Central memory CD8-positive, alpha-beta T cell (primary cell): ENCODE results near the gene EFEMP2.
"Not testable (repeated sequence)": the region's sequence is repeated elsewhere in the genome, so short reads cannot be mapped to it uniquely, and the experiment has no call there.

Source experiments
- ATAC-seq: fragments of 150-1000 bp; cut with Tn5 transposase; replicated peaks from 2 replicates; pipeline ENCODE4 v1.10.0; 2022; ENCODE audit warnings: mild to moderate bottlenecking, moderate FRiP score, moderate number of reproducible peaks; ENCODE audit not compliant: poor library complexity, severe bottlenecking; ENCODE audit errors: extremely low read depth
- DNase-seq, 2 donors: peaks; one replicate each; pipeline ENCODE4 v3.0.0; 2021; ENCODE audit warnings: low spot score in 2 of 2
- H3K27ac Mint-ChIP-seq: one replicate; pipeline ENCODE4 v1.8.0; 2022; ENCODE audit warnings: low read depth, mild to moderate bottlenecking, moderate library complexity, mixed read lengths
- H3K27me3 Mint-ChIP-seq: one replicate; pipeline ENCODE4 v1.8.0; 2022; ENCODE audit warnings: mixed read lengths
- H3K36me3 Mint-ChIP-seq: one replicate; pipeline ENCODE4 v1.8.0; 2022; ENCODE audit warnings: mild to moderate bottlenecking, moderate library complexity, mixed read lengths; ENCODE audit not compliant: insufficient read depth
- H3K4me1 Mint-ChIP-seq: one replicate; pipeline ENCODE4 v1.8.0; 2022; ENCODE audit warnings: mixed read lengths
- H3K4me3 Mint-ChIP-seq: one replicate; pipeline ENCODE4 v1.8.0; 2022; ENCODE audit warnings: mild to moderate bottlenecking, moderate library complexity, mixed read lengths
- H3K9me3 Mint-ChIP-seq: one replicate; pipeline ENCODE4 v1.8.0; 2022; ENCODE audit warnings: mixed read lengths

EFEMP2 gene

GRCh38 chr11:65897020-65897471, 24.4 kb upstream of the EFEMP2 start:
- no peak overlapping the region for H3K27ac Mint-ChIP-seq
- no peaks in the 10 kb centered on the region for H3K27me3 Mint-ChIP-seq
- DNase-seq = no peak
- no peaks in the 10 kb centered on the region for H3K9me3 Mint-ChIP-seq
- peaks cover 31% of the 10 kb centered on the region for H3K4me1 Mint-ChIP-seq
- H3K4me3 Mint-ChIP-seq = no peak overlapping the region
- no peak for ATAC-seq
- H3K36me3 Mint-ChIP-seq = peaks cover 6% of the 10 kb centered on the region

GRCh38 chr11:65896034-65896999, 23.7 kb upstream of the EFEMP2 start:
- no peak for DNase-seq
- no peaks in the 10 kb centered on the region for H3K27me3 Mint-ChIP-seq
- no peak overlapping the region for H3K27ac Mint-ChIP-seq
- no peak overlapping the region for H3K4me3 Mint-ChIP-seq
- peaks cover 31% of the 10 kb centered on the region for H3K4me1 Mint-ChIP-seq
- H3K36me3 Mint-ChIP-seq = peaks cover 3% of the 10 kb centered on the region
- no peaks in the 10 kb centered on the region for H3K9me3 Mint-ChIP-seq
- ATAC-seq = no peak

GRCh38 chr11:65895482-65895981, 22.9 kb upstream of the EFEMP2 start:
- Mint-ChIP-seq H3K27me3 (no peaks in the 10 kb centered on the region), H3K27ac (no peak overlapping the region), H3K36me3 (peaks cover under 1% of the 10 kb centered on the region), H3K4me1 (peaks cover 31% of the 10 kb centered on the region), H3K4me3 (no peak overlapping the region), H3K9me3 (no peaks in the 10 kb centered on the region)
- ATAC-seq (no peak), DNase-seq (no peak)

- DNase-seq (no peak), ATAC-seq (no peak)
- Mint-ChIP-seq H3K4me3 (peak overlapping the region; percentile 84), H3K27ac (peak overlapping the region; percentile 91), H3K9me3 (no peaks in the 10 kb centered on the region), H3K4me1 (peaks cover 44% of the 10 kb centered on the region), H3K27me3 (no peaks in the 10 kb centered on the region), H3K36me3 (peaks cover 6% of the 10 kb centered on the region)
Measured at GRCh38 chr11:65894034-65894591, 21.5 kb upstream of the EFEMP2 start.

- H3K27me3 Mint-ChIP-seq = no peaks in the 10 kb centered on the region
- H3K4me1 Mint-ChIP-seq = peaks cover 51% of the 10 kb centered on the region
- H3K9me3 Mint-ChIP-seq = no peaks in the 10 kb centered on the region
- H3K36me3 Mint-ChIP-seq = peaks cover 17% of the 10 kb centered on the region
- DNase-seq (no peak), ATAC-seq (no peak)
- peak overlapping the region; percentile 91 for H3K27ac Mint-ChIP-seq
- peak overlapping the region; percentile 84 for H3K4me3 Mint-ChIP-seq
Measured at GRCh38 chr11:65892661-65893317, 20.2 kb upstream of the EFEMP2 start.

- Mint-ChIP-seq H3K36me3 (peaks cover 18% of the 10 kb centered on the region), H3K4me3 (peak overlapping the region; percentile 84), H3K27ac (peak overlapping the region; percentile 91), H3K4me1 (peaks cover 51% of the 10 kb centered on the region)
- H3K27me3 Mint-ChIP-seq, H3K9me3 Mint-ChIP-seq, ATAC-seq, DNase-seq: not testable (repeated sequence)
Measured at GRCh38 chr11:65892137-65892540, 19.5 kb upstream of the EFEMP2 start.

GRCh38 chr11:65891219-65892136, 18.9 kb upstream of the EFEMP2 start:
- H3K27me3 Mint-ChIP-seq = no peaks in the 10 kb centered on the region
- ATAC-seq (no peak), DNase-seq (no peak)
- H3K27ac Mint-ChIP-seq = peak overlapping the region; percentile 91
- H3K4me1 Mint-ChIP-seq = peaks cover 56% of the 10 kb centered on the region
- no peaks in the 10 kb centered on the region for H3K9me3 Mint-ChIP-seq
- peaks cover 18% of the 10 kb centered on the region for H3K36me3 Mint-ChIP-seq
- peak overlapping the region; percentile 84 for H3K4me3 Mint-ChIP-seq

GRCh38 chr11:65890324-65891218, 18.0 kb upstream of the EFEMP2 start, which contains the start of gene CCDC85B:
TSS of gene CCDC85B (plus strand) at chr11:65890673. CDS start at chr11:65890784, 111 bp downstream.
- no peaks in the 10 kb centered on the region for H3K9me3 Mint-ChIP-seq
- peaks cover 19% of the 10 kb centered on the region for H3K36me3 Mint-ChIP-seq
- DNase-seq (peak; percentile 98), ATAC-seq (peak; percentile 65)
- H3K27me3 Mint-ChIP-seq = no peaks in the 10 kb centered on the region
- peak within 1 kb of the TSS; percentile 94 for H3K27ac Mint-ChIP-seq
- H3K4me1 Mint-ChIP-seq = peaks cover 55% of the 10 kb centered on the region
- peak within 1 kb of the TSS; percentile 84 for H3K4me3 Mint-ChIP-seq

- peak; percentile 68 for ATAC-seq
- no peaks in the 10 kb centered on the region for H3K9me3 Mint-ChIP-seq
- H3K27ac Mint-ChIP-seq = peak within 1 kb of the TSS; percentile 94
- H3K4me1 Mint-ChIP-seq = peaks cover 65% of the 10 kb centered on the region
- peaks cover 24% of the 10 kb centered on the region for H3K36me3 Mint-ChIP-seq
- peak; percentile 86 to 87 for DNase-seq
- H3K4me3 Mint-ChIP-seq = peak within 1 kb of the TSS; percentile 84
- no peaks in the 10 kb centered on the region for H3K27me3 Mint-ChIP-seq
Measured at GRCh38 chr11:65888163-65888814, 15.7 kb upstream of the EFEMP2 start, which contains the start of gene FIBP. TSS of gene FIBP (minus strand) at chr11:65888471. CDS start at chr11:65888418, 53 bp downstream.

GRCh38 chr11:65887723-65888162, 15.1 kb upstream of the EFEMP2 start:
- H3K36me3 Mint-ChIP-seq = peaks cover 24% of the 10 kb centered on the region
- no peak for DNase-seq
- H3K4me3 Mint-ChIP-seq = peak overlapping the region; percentile 84
- no peaks in the 10 kb centered on the region for H3K27me3 Mint-ChIP-seq
- ATAC-seq = no peak
- peak overlapping the region; percentile 94 for H3K27ac Mint-ChIP-seq
- no peaks in the 10 kb centered on the region for H3K9me3 Mint-ChIP-seq
- peaks cover 62% of the 10 kb centered on the region for H3K4me1 Mint-ChIP-seq
